Liver (tissue), 3 donors: Measurements from ENCODE around the gene GCN1.

Experiments used
- ATF3 ChIP-seq: IDR thresholded peaks from 2 replicates; pipeline ENCODE4 v1.6.1; 2016; ENCODE audit warnings: antibody characterized with exemption
- CTCF ChIP-seq: fragments of 150-350 bp; IDR thresholded peaks from 2 replicates; pipeline ENCODE4 v1.5.1; 2017; ENCODE audit warnings: improper control_type of control experiment, low read depth, low read length; ENCODE audit not compliant: missing input control
- EGR1 ChIP-seq, 2 donors: IDR thresholded peaks; 2 replicates each; pipeline ENCODE4 v1.6.1; 2016 to 2018; ENCODE audit warnings: antibody characterized with exemption in 2 of 2, low read depth in 2 of 2
- FOXA1 ChIP-seq: IDR thresholded peaks from 2 replicates; pipeline ENCODE4 v1.6.1; 2016; ENCODE audit warnings: antibody characterized with exemption
- GABPA ChIP-seq, 2 donors: IDR thresholded peaks in 1 of 2; conservative IDR thresholded peaks in 1 of 2; 2 replicates each; pipeline ENCODE4 v1.6.1; 2016; ENCODE audit warnings: antibody characterized with exemption in 2 of 2, mild to moderate bottlenecking in 1 of 2, moderate library complexity in 1 of 2
- JUND ChIP-seq, 2 donors: IDR thresholded peaks; 2 replicates each; pipeline ENCODE4 v1.6.1; 2016; ENCODE audit warnings: antibody characterized with exemption in 2 of 2
- RXRA ChIP-seq, 2 donors: IDR thresholded peaks; 2 replicates each; pipeline ENCODE4 v1.6.1; 2017 to 2018; ENCODE audit warnings: antibody characterized with exemption in 2 of 2, mild to moderate bottlenecking in 1 of 2
- SP1 ChIP-seq: IDR thresholded peaks from 2 replicates; pipeline ENCODE4 v1.6.1; 2018; ENCODE audit warnings: antibody characterized with exemption, mild to moderate bottlenecking
- TAF1 ChIP-seq: conservative IDR thresholded peaks from 2 replicates; pipeline ENCODE4 v1.6.1; 2016; ENCODE audit warnings: antibody characterized with exemption, mild to moderate bottlenecking
- YY1 ChIP-seq: IDR thresholded peaks from 2 replicates; pipeline ENCODE4 v1.6.1; 2016; ENCODE audit warnings: antibody characterized with exemption, mild to moderate bottlenecking
- ZBTB33 ChIP-seq: IDR thresholded peaks from 2 replicates; pipeline ENCODE4 v1.6.1; 2016; ENCODE audit warnings: antibody characterized with exemption
- TF ChIP-seq, protein P1 (sequence below): IDR thresholded peaks from 2 replicates; pipeline ENCODE4 v1.6.1; 2016; ENCODE audit warnings: antibody characterized with exemption, mild to moderate bottlenecking
- TF ChIP-seq, protein P2 (sequence below): IDR thresholded peaks from 2 replicates; pipeline ENCODE4 v1.6.1; 2016; ENCODE audit warnings: antibody characterized with exemption
- donor health status: healthy.
- donor health status: healthy.

DNA sequence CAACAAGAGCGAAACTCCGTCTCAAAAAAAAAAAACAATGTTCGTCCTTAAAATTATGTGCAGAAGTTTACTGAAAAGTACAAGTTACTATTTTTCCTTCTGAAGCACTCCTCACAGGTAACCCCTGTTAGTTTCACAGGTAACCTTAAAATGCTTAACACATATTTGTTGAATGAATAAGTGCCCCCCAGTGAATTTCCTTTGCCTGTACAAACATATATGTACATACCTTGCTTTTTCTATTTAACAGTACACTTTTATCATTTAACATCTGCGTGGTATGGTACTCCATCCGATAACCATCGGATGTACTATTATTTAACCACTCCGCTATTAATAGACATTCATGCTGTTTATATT lies 76.6 kb downstream of the GCN1 start:
- no peak for TF ChIP-seq CTCF
- TF ChIP-seq ZBTB33: no peak
- TF ChIP-seq EGR1 (IDR thresholded peaks at IDR 0.05; ENCODE audit: low read depth in 2 of 2): no peak
- no peak for TF ChIP-seq GABPA (IDR thresholded peaks at IDR 0.05 in 1 of 2, conservative IDR thresholded peaks at IDR 0.05 in 1 of 2)
- TF ChIP-seq, protein P1, sequence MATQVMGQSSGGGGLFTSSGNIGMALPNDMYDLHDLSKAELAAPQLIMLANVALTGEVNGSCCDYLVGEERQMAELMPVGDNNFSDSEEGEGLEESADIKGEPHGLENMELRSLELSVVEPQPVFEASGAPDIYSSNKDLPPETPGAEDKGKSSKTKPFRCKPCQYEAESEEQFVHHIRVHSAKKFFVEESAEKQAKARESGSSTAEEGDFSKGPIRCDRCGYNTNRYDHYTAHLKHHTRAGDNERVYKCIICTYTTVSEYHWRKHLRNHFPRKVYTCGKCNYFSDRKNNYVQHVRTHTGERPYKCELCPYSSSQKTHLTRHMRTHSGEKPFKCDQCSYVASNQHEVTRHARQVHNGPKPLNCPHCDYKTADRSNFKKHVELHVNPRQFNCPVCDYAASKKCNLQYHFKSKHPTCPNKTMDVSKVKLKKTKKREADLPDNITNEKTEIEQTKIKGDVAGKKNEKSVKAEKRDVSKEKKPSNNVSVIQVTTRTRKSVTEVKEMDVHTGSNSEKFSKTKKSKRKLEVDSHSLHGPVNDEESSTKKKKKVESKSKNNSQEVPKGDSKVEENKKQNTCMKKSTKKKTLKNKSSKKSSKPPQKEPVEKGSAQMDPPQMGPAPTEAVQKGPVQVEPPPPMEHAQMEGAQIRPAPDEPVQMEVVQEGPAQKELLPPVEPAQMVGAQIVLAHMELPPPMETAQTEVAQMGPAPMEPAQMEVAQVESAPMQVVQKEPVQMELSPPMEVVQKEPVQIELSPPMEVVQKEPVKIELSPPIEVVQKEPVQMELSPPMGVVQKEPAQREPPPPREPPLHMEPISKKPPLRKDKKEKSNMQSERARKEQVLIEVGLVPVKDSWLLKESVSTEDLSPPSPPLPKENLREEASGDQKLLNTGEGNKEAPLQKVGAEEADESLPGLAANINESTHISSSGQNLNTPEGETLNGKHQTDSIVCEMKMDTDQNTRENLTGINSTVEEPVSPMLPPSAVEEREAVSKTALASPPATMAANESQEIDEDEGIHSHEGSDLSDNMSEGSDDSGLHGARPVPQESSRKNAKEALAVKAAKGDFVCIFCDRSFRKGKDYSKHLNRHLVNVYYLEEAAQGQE: no peak
- TF ChIP-seq ATF3: no peak
- TF ChIP-seq, protein P2, sequence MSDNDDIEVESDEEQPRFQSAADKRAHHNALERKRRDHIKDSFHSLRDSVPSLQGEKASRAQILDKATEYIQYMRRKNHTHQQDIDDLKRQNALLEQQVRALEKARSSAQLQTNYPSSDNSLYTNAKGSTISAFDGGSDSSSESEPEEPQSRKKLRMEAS: no peak
- no peak for TF ChIP-seq TAF1
- TF ChIP-seq JUND (IDR thresholded peaks at IDR 0.05): no peak
- no peak for TF ChIP-seq RXRA (IDR thresholded peaks at IDR 0.05)
- no peak for TF ChIP-seq FOXA1
- TF ChIP-seq YY1: no peak
- no peak for TF ChIP-seq SP1
